Left renal cortex interstitium (tissue), 4 donors: ENCODE measurements around the gene CRYBG3. TPM values are rescaled to one million over a fixed set of nuclear protein-coding genes. Genes with fewer than 3 reads are reported as not detected.

Experiments used
- DNase-seq, 4 donors: peaks; one replicate each; pipeline ENCODE4 v3.0.0-alpha.2; 2013; ENCODE audit warnings: low read depth in 4 of 4, low spot score in 2 of 4, missing footprints in 1 of 4
- polyA plus RNA-seq, 4 donors: library from polyadenylated mRNA; unstranded; fragments of 120-200 nt; gene quantifications; one replicate each; pipeline ENCODE4 v1.2.1, GENCODE V29; 2013; ENCODE audit not compliant: insufficient read length in 4 of 4

The CRYBG3 gene
- polyA plus RNA-seq, 4 donors = 19.3 to 25.5 (median 21.6) TPM

GRCh38 chr3:97970156-97970555, 148.3 kb downstream of the CRYBG3 start:
- no peak for DNase-seq

- DNase-seq = no peak
Measured at GRCh38 chr3:97970956-97971620, 149.3 kb downstream of the CRYBG3 start.

- peak; percentile 34 to 40 (median 37) for DNase-seq
Measured at GRCh38 chr3:97971679-97972567, 150.1 kb downstream of the CRYBG3 start, which contains the start of gene RIOX2. TSS of gene RIOX2 (minus strand) at chr3:97972431. CDS start at chr3:97967593, 4,838 bp downstream.

- no peak for DNase-seq
Measured at GRCh38 chr3:97972976-97973375, 151.2 kb downstream of the CRYBG3 start.

GRCh38 chr3:97974996-97975395, 153.2 kb downstream of the CRYBG3 start:
- DNase-seq = no peak

- no peak for DNase-seq
Measured at GRCh38 chr3:97975466-97975865, 153.7 kb downstream of the CRYBG3 start.

- DNase-seq = no peak
Measured at GRCh38 chr3:97979610-97980009, 157.8 kb downstream of the CRYBG3 start.

GRCh38 chr3:97981886-97982285, 160.1 kb downstream of the CRYBG3 start:
- DNase-seq = no peak

- no peak for DNase-seq
Measured at GRCh38 chr3:97983933-97984491, 162.2 kb downstream of the CRYBG3 start.

- no peak for DNase-seq
Measured at GRCh38 chr3:97987306-97987705, 165.5 kb downstream of the CRYBG3 start.

- DNase-seq = no peak
Measured at GRCh38 chr3:97988784-97989568, 167.2 kb downstream of the CRYBG3 start.

GRCh38 chr3:97990624-97991292, 168.9 kb downstream of the CRYBG3 start:
- no peak for DNase-seq

- DNase-seq = no peak
Measured at GRCh38 chr3:97991293-97991682, 169.5 kb downstream of the CRYBG3 start.

- DNase-seq = no peak
Measured at GRCh38 chr3:97992547-97993173, 170.8 kb downstream of the CRYBG3 start.

- DNase-seq = no peak
Measured at GRCh38 chr3:97993526-97993925, 171.7 kb downstream of the CRYBG3 start.

- no peak for DNase-seq
Measured at GRCh38 chr3:97994328-97994945, 172.6 kb downstream of the CRYBG3 start.
